Parathyroid adenoma (tissue), 2 donors: Measurements from ENCODE around the gene RAB3B.

Experiments used
- H2AFZ ChIP-seq: fragments of 300-600 bp; sonication (generic); one replicate; pipeline ENCODE4 v1.7.0; 2017; ENCODE audit warnings: antibody characterized with exemption, mild to moderate bottlenecking
- H3K27ac ChIP-seq: fragments of 300-600 bp; sonication (generic); one replicate; pipeline ENCODE4 v1.7.0; 2017
- H3K27me3 ChIP-seq: fragments of 300-600 bp; sonication (generic); one replicate; pipeline ENCODE4 v1.7.0; 2017; ENCODE audit warnings: low read length; ENCODE audit not compliant: control insufficient read depth, insufficient read depth
- H3K36me3 ChIP-seq: fragments of 300-600 bp; sonication (generic); one replicate; pipeline ENCODE4 v1.7.0; 2017; ENCODE audit warnings: low read length; ENCODE audit not compliant: control insufficient read depth, insufficient read depth
- H3K4me1 ChIP-seq: fragments of 300-600 bp; sonication (generic); one replicate; pipeline ENCODE4 v1.7.0; 2017; ENCODE audit warnings: control low read depth
- H3K4me2 ChIP-seq: fragments of 300-600 bp; sonication (generic); one replicate; pipeline ENCODE4 v1.7.0; 2017; ENCODE audit warnings: low read length
- H3K4me3 ChIP-seq: fragments of 300-600 bp; sonication (generic); one replicate; pipeline ENCODE4 v1.7.0; 2017; ENCODE audit warnings: low read depth, low read length
- H3K79me2 ChIP-seq: fragments of 300-600 bp; sonication (generic); one replicate; pipeline ENCODE4 v1.7.0; 2017; ENCODE audit warnings: control low read depth
- H3K9ac ChIP-seq: fragments of 300-600 bp; sonication (generic); one replicate; pipeline ENCODE4 v1.7.0; 2017; ENCODE audit warnings: mild to moderate bottlenecking
- H3K9me3 ChIP-seq: fragments of 300-600 bp; sonication (generic); one replicate; pipeline ENCODE4 v1.7.0; 2017; ENCODE audit warnings: low read length; ENCODE audit not compliant: control insufficient read depth
- TF ChIP-seq, protein P1 (sequence below): fragments of 300-600 bp; sonication (generic); IDR thresholded peaks from one replicate; pipeline ENCODE4 v1.7.0; 2017; ENCODE audit warnings: antibody characterized with exemption, mild to moderate bottlenecking
- donor health status: primary hyperparathyroidism.

RAB3B gene

GRCh38 chr1:51957618-51958017, 32.9 kb downstream of the RAB3B start:
- H3K27ac ChIP-seq = no peak overlapping the region
- TF ChIP-seq, protein P1, sequence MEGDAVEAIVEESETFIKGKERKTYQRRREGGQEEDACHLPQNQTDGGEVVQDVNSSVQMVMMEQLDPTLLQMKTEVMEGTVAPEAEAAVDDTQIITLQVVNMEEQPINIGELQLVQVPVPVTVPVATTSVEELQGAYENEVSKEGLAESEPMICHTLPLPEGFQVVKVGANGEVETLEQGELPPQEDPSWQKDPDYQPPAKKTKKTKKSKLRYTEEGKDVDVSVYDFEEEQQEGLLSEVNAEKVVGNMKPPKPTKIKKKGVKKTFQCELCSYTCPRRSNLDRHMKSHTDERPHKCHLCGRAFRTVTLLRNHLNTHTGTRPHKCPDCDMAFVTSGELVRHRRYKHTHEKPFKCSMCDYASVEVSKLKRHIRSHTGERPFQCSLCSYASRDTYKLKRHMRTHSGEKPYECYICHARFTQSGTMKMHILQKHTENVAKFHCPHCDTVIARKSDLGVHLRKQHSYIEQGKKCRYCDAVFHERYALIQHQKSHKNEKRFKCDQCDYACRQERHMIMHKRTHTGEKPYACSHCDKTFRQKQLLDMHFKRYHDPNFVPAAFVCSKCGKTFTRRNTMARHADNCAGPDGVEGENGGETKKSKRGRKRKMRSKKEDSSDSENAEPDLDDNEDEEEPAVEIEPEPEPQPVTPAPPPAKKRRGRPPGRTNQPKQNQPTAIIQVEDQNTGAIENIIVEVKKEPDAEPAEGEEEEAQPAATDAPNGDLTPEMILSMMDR = no peak
- H3K27me3 ChIP-seq = no peaks in the 10 kb centered on the region

DNA sequence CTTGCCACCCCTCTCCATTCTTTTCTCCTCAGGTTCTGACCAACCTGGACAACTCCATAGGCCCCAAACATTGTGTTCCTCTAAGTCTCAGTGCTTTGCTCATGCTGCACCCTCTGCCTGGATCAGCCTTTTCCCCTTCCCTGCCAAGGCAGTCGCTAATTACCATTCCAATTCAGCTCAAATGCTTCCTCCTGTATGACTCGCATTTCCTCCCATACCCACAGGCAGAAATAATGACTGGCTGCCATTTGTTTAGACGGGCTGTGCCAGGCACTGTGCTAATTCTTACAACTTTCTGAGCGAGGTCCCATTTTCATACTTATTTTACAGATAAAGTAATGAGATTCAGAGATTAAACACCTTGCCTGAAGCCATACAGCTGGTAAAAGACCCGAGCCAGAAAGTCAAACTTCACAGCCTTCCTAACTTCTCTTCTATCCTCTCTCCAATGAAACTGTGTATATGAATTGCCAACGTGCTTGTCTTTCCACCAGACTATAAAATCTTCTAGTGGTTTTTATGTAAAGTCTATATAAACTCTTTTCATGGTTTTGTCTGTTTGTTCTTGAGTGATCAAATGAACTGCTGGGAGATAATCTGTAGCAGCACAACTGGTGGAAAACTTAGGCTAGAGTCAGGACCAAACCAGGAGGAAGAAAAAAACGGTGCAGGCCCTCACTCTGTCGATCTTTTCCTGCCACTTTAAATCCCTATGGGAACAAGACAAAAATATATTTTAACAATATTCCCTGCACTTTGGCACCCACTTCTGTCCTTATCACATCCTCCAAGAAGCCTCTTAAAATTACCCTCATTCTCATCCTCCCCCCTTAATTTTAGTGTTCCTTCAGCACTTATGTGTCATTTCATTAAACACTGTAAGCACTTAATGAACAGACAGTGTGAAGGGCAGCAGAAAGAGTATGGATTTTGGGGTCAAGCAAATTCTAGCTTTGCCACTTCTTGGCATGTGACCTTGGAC, 33.7 kb downstream of the RAB3B start:
- TF ChIP-seq, protein P1 = no peak
- H3K27ac ChIP-seq = no peak overlapping the region
- no peaks in the 10 kb centered on the region for H3K79me2 ChIP-seq
- H3K4me1 ChIP-seq = no peaks in the 10 kb centered on the region
- H2AFZ ChIP-seq = no peak overlapping the region
- H3K4me3 ChIP-seq = no peak overlapping the region
- no peaks in the 10 kb centered on the region for H3K27me3 ChIP-seq
- H3K9me3 ChIP-seq = no peaks in the 10 kb centered on the region
- H3K36me3 ChIP-seq = no peaks in the 10 kb centered on the region
- H3K4me2 ChIP-seq = no peak overlapping the region
- H3K9ac ChIP-seq = no peak overlapping the region

More at GRCh38 chr1:51957618-51958017, 32.9 kb downstream of the RAB3B start:
- no peak overlapping the region for H3K9ac ChIP-seq
- no peaks in the 10 kb centered on the region for H3K9me3 ChIP-seq
- H3K4me2 ChIP-seq = no peak overlapping the region
- no peak overlapping the region for H3K4me3 ChIP-seq
- H3K4me1 ChIP-seq = no peaks in the 10 kb centered on the region
- no peaks in the 10 kb centered on the region for H3K79me2 ChIP-seq
- H2AFZ ChIP-seq = no peak overlapping the region
- no peaks in the 10 kb centered on the region for H3K36me3 ChIP-seq

DNA sequence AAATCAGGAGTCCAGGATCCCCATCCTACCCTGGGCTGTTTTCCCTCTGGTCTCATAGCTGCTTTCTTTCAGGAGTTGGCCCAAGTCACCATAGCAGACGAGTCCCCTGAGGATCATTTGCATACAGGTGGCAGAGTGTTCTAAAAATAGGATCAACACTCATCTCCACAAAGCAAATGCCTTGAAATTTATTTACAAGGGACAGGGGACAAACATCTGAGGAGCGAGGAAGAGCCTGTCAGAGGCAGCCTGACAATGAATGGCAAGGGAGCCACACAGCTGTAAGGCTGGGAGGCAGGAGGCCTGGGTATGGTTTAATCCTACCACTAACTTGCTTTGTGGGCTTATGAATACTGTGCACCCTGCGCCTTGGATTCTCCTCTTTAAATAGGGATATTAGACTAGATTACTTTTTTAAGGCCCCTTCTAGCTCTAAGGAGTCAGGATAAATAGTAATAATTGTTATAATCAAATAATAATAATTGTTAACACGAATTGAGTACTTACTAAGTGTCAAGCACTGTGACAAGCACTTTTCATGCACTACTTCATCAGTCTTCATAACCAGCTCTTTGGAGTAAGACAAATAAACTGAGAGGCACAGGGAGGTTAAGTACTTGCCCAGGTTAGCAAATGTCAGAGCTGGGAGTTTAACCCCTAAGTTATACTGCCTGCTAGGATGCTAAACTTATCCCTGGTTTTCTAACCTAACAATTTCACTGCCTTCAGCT, 34.5 kb downstream of the RAB3B start:
- H3K79me2 ChIP-seq = no peaks in the 10 kb centered on the region
- TF ChIP-seq, protein P1 = no peak
- no peak overlapping the region for H3K4me2 ChIP-seq
- no peaks in the 10 kb centered on the region for H3K9me3 ChIP-seq
- H3K27ac ChIP-seq = no peak overlapping the region
- H2AFZ ChIP-seq = no peak overlapping the region
- no peak overlapping the region for H3K4me3 ChIP-seq
- no peaks in the 10 kb centered on the region for H3K4me1 ChIP-seq
- no peaks in the 10 kb centered on the region for H3K27me3 ChIP-seq
- no peak overlapping the region for H3K9ac ChIP-seq
- no peaks in the 10 kb centered on the region for H3K36me3 ChIP-seq

GRCh38 chr1:51954783-51955182, 35.7 kb downstream of the RAB3B start:
- H3K4me1 ChIP-seq = no peaks in the 10 kb centered on the region

More at GRCh38 chr1:51954783-51955182, 35.7 kb downstream of the RAB3B start:
- no peaks in the 10 kb centered on the region for H3K79me2 ChIP-seq
- no peaks in the 10 kb centered on the region for H3K27me3 ChIP-seq
- no peaks in the 10 kb centered on the region for H3K9me3 ChIP-seq
- no peaks in the 10 kb centered on the region for H3K36me3 ChIP-seq
- no peak overlapping the region for H3K9ac ChIP-seq
- H3K27ac ChIP-seq = no peak overlapping the region
- no peak overlapping the region for H2AFZ ChIP-seq
- no peak overlapping the region for H3K4me2 ChIP-seq
- no peak overlapping the region for H3K4me3 ChIP-seq
- TF ChIP-seq, protein P1 = no peak
